GM23338 (cell line): ENCODE data around the gene ENOX1. TPM values are rescaled to one million over a fixed set of nuclear protein-coding genes. Genes with fewer than 3 reads are reported as not detected.

ENCODE experiments used
- ATAC-seq: fragments of 200-7000 bp; cut with Tn5 transposase; 3 replicates; pipeline ENCODE4 v1.9.1; 2020
- DNase-seq: peaks from one replicate; pipeline ENCODE4 v3.0.0-alpha.2; 2015; ENCODE audit warnings: low spot score
- H2AFZ ChIP-seq: fragments of 200-600 bp; sonication (generic); 2 replicates; pipeline ENCODE4 v1.8.0; 2016; ENCODE audit warnings: antibody characterized with exemption, mild to moderate bottlenecking, moderate library complexity
- H3F3A ChIP-seq: fragments of 200-600 bp; sonication (generic); replicated peaks from 2 replicates; pipeline ENCODE4 v1.8.0; 2017; ENCODE audit warnings: antibody characterized with exemption, mixed run types, low read depth
- H3K27ac ChIP-seq: fragments of 200-600 bp; sonication (generic); 2 replicates; pipeline ENCODE4 v1.6.1; 2016; ENCODE audit warnings: low read depth
- H3K27me3 ChIP-seq: fragments of 200-600 bp; sonication (generic); 2 replicates; pipeline ENCODE4 v1.8.0; 2016; ENCODE audit warnings: mild to moderate bottlenecking, mixed run types, moderate library complexity; ENCODE audit not compliant: insufficient read depth
- H3K36me3 ChIP-seq: fragments of 200-600 bp; sonication (generic); 2 replicates; pipeline ENCODE4 v1.8.0; 2016; ENCODE audit warnings: mild to moderate bottlenecking; ENCODE audit not compliant: insufficient read depth
- H3K4me1 ChIP-seq: fragments of 200-600 bp; sonication (generic); 2 replicates; pipeline ENCODE4 v1.8.0; 2016; ENCODE audit warnings: mild to moderate bottlenecking, moderate library complexity; ENCODE audit not compliant: insufficient read depth
- H3K4me2 ChIP-seq: fragments of 200-600 bp; sonication (generic); 2 replicates; pipeline ENCODE4 v1.7.1; 2017; ENCODE audit warnings: mixed run types
- H3K4me3 ChIP-seq: fragments of 200-600 bp; sonication (generic); 2 replicates; pipeline ENCODE4 v1.6.1; 2016; ENCODE audit warnings: mixed run types
- H3K79me2 ChIP-seq: fragments of 200-600 bp; sonication (generic); replicated peaks from 2 replicates; pipeline ENCODE4 v1.8.0; 2017; ENCODE audit warnings: mild to moderate bottlenecking; ENCODE audit not compliant: insufficient read depth
- H3K9me2 ChIP-seq: fragments of 200-600 bp; sonication (generic); 2 replicates; pipeline ENCODE4 v1.8.0; 2017; ENCODE audit not compliant: insufficient read depth
- H4K20me1 ChIP-seq: fragments of 200-600 bp; sonication (generic); replicated peaks from 2 replicates; pipeline ENCODE4 v1.8.0; 2017; ENCODE audit warnings: mild to moderate bottlenecking; ENCODE audit not compliant: insufficient read depth
- H3K27ac Mint-ChIP-seq: 2 replicates; pipeline ENCODE4 v1.8.0; 2020; ENCODE audit warnings: inconsistent platforms, mild to moderate bottlenecking, moderate library complexity, mixed read lengths
- H3K27me3 Mint-ChIP-seq: 3 replicates; pipeline ENCODE4 v1.8.0; 2022; ENCODE audit warnings: low read depth, mild to moderate bottlenecking, moderate library complexity, mixed read lengths, inconsistent platforms; ENCODE audit not compliant: insufficient read depth, poor library complexity
- H3K36me3 Mint-ChIP-seq: 3 replicates; pipeline ENCODE4 v1.8.0; 2021; ENCODE audit warnings: low read depth, mild to moderate bottlenecking, inconsistent platforms, moderate library complexity, mixed read lengths
- H3K4me1 Mint-ChIP-seq: 3 replicates; pipeline ENCODE4 v1.8.0; 2020; ENCODE audit warnings: mild to moderate bottlenecking, inconsistent platforms, mixed read lengths
- H3K4me3 Mint-ChIP-seq: 3 replicates; pipeline ENCODE4 v1.8.0; 2021; ENCODE audit warnings: moderate library complexity, mild to moderate bottlenecking, inconsistent platforms, mixed read lengths
- H3K9me3 Mint-ChIP-seq: 3 replicates; pipeline ENCODE4 v1.8.0; 2020; ENCODE audit warnings: moderate library complexity, mild to moderate bottlenecking, inconsistent platforms, mixed read lengths
- CREB1 ChIP-seq: fragments of 250-450 bp; sonication (Bioruptor Pico); IDR thresholded peaks from 2 replicates; pipeline ENCODE4 v1.5.0; 2020; ENCODE audit warnings: low read depth, mild to moderate bottlenecking, moderate library complexity
- EZH2 ChIP-seq: fragments of 200-600 bp; sonication (generic); IDR thresholded peaks from one replicate; pipeline ENCODE4 v1.8.0; 2017; ENCODE audit warnings: antibody characterized with exemption, mild to moderate bottlenecking, low read depth; ENCODE audit not compliant: unreplicated experiment
- EZH2phosphoT487 ChIP-seq: fragments of 200-600 bp; sonication (generic); IDR thresholded peaks from one replicate; pipeline ENCODE4 v1.8.1; 2018; ENCODE audit warnings: antibody characterized with exemption; ENCODE audit not compliant: unreplicated experiment
- JUNB ChIP-seq: IDR thresholded peaks from one replicate; pipeline ENCODE4 v1.6.1; 2016; ENCODE audit warnings: antibody characterized with exemption; ENCODE audit not compliant: unreplicated experiment
- NANOG ChIP-seq: IDR thresholded peaks from 2 replicates; pipeline ENCODE4 v1.6.1; 2016; ENCODE audit warnings: antibody characterized with exemption, borderline replicate concordance
- POLR2AphosphoS5 ChIP-seq: IDR thresholded peaks from 2 replicates; pipeline ENCODE4 v1.6.1; 2016; ENCODE audit warnings: antibody characterized with exemption, low read depth
- STAT1 ChIP-seq: IDR thresholded peaks from one replicate; pipeline ENCODE4 v1.6.1; 2016; ENCODE audit warnings: antibody characterized with exemption; ENCODE audit not compliant: unreplicated experiment
- polyA plus RNA-seq: library from polyadenylated mRNA; unstranded; fragments of >200 nt; fragmentation: Nextera tagmentation; extraction: Ambion mirVana; gene quantifications from 2 replicates; pipeline ENCODE4 v1.2.1, GENCODE V29; 2016
- total RNA-seq: library from RNA; depleted of rRNA; stranded (reverse); fragments of >200 nt; shearing (Covaris generic); gene quantifications from 2 replicates; pipeline ENCODE4 v1.2.3, GENCODE V29; 2014
- TF ChIP-seq, protein P1 (sequence below): fragments of 250-450 bp; sonication (Bioruptor Pico); IDR thresholded peaks from 2 replicates; pipeline ENCODE4 v1.5.0; 2020; ENCODE audit warnings: mild to moderate bottlenecking, moderate library complexity
- TF ChIP-seq, protein P2 (sequence below): IDR thresholded peaks from 2 replicates; pipeline ENCODE4 v1.6.1; 2016; ENCODE audit warnings: antibody characterized with exemption
- TF ChIP-seq, protein P3 (sequence below), 2 experiments: fragments of 200-600 bp in 1 of 2; sonication (generic) in 1 of 2; conservative IDR thresholded peaks; 2 replicates each; pipeline versions ENCODE4 v1.5.1 to v1.6.1; 2016 to 2017; ENCODE audit warnings: antibody characterized with exemption in 2 of 2, low read depth in 2 of 2, mild to moderate bottlenecking in 2 of 2, moderate library complexity in 1 of 2
- TF ChIP-seq, protein P4 (sequence below): IDR thresholded peaks from one replicate; pipeline ENCODE4 v1.6.1; 2018; ENCODE audit warnings: antibody characterized with exemption; ENCODE audit not compliant: unreplicated experiment

ENOX1 gene
- total and polyA plus RNA-seq, 2 experiments from 2014 or later, result 0.66 to 0.81 TPM

DNA sequence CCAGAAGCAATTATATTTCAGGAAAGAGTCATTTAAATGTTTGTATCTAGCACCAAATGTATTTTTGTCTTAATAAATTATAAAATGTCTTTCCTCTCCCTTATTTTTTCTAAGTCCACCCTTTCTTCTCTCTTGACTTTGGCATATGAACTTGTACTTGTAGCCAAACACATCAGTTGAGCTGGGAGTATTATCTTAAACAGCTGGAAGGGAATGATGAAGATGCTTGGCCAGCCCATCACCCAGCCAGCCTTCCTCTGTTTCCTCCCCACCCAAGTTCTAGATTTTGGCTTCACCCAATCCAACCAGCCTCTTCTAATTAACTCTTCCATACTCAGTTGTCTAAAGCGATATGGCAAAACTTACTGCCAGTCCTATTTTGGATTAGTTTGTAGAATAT, 272.5 kb downstream of the ENOX1 start (continued):
- TF ChIP-seq, protein P1, sequence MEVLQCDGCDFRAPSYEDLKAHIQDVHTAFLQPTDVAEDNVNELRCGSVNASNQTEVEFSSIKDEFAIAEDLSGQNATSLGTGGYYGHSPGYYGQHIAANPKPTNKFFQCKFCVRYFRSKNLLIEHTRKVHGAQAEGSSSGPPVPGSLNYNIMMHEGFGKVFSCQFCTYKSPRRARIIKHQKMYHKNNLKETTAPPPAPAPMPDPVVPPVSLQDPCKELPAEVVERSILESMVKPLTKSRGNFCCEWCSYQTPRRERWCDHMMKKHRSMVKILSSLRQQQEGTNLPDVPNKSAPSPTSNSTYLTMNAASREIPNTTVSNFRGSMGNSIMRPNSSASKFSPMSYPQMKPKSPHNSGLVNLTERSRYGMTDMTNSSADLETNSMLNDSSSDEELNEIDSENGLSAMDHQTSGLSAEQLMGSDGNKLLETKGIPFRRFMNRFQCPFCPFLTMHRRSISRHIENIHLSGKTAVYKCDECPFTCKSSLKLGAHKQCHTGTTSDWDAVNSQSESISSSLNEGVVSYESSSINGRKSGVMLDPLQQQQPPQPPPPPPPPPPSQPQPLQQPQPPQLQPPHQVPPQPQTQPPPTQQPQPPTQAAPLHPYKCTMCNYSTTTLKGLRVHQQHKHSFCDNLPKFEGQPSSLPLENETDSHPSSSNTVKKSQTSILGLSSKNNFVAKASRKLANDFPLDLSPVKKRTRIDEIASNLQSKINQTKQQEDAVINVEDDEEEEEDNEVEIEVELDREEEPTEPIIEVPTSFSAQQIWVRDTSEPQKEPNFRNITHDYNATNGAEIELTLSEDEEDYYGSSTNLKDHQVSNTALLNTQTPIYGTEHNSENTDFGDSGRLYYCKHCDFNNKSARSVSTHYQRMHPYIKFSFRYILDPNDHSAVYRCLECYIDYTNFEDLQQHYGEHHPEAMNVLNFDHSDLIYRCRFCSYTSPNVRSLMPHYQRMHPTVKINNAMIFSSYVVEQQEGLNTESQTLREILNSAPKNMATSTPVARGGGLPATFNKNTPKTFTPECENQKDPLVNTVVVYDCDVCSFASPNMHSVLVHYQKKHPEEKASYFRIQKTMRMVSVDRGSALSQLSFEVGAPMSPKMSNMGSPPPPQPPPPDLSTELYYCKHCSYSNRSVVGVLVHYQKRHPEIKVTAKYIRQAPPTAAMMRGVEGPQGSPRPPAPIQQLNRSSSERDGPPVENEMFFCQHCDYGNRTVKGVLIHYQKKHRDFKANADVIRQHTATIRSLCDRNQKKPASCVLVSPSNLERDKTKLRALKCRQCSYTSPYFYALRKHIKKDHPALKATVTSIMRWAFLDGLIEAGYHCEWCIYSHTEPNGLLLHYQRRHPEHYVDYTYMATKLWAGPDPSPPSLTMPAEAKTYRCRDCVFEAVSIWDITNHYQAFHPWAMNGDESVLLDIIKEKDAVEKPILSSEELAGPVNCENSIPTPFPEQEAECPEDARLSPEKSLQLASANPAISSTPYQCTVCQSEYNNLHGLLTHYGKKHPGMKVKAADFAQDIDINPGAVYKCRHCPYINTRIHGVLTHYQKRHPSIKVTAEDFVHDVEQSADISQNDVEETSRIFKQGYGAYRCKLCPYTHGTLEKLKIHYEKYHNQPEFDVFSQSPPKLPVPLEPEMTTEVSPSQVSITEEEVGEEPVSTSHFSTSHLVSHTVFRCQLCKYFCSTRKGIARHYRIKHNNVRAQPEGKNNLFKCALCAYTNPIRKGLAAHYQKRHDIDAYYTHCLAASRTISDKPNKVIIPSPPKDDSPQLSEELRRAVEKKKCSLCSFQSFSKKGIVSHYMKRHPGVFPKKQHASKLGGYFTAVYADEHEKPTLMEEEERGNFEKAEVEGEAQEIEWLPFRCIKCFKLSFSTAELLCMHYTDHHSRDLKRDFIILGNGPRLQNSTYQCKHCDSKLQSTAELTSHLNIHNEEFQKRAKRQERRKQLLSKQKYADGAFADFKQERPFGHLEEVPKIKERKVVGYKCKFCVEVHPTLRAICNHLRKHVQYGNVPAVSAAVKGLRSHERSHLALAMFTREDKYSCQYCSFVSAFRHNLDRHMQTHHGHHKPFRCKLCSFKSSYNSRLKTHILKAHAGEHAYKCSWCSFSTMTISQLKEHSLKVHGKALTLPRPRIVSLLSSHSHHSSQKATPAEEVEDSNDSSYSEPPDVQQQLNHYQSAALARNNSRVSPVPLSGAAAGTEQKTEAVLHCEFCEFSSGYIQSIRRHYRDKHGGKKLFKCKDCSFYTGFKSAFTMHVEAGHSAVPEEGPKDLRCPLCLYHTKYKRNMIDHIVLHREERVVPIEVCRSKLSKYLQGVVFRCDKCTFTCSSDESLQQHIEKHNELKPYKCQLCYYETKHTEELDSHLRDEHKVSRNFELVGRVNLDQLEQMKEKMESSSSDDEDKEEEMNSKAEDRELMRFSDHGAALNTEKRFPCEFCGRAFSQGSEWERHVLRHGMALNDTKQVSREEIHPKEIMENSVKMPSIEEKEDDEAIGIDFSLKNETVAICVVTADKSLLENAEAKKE (CRISPR knock-in tag), result no peak
- TF ChIP-seq EZH2 (no peak), EZH2phosphoT487 (no peak)
- TF ChIP-seq, protein P2, sequence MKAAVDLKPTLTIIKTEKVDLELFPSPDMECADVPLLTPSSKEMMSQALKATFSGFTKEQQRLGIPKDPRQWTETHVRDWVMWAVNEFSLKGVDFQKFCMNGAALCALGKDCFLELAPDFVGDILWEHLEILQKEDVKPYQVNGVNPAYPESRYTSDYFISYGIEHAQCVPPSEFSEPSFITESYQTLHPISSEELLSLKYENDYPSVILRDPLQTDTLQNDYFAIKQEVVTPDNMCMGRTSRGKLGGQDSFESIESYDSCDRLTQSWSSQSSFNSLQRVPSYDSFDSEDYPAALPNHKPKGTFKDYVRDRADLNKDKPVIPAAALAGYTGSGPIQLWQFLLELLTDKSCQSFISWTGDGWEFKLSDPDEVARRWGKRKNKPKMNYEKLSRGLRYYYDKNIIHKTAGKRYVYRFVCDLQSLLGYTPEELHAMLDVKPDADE, result no peak

DNA sequence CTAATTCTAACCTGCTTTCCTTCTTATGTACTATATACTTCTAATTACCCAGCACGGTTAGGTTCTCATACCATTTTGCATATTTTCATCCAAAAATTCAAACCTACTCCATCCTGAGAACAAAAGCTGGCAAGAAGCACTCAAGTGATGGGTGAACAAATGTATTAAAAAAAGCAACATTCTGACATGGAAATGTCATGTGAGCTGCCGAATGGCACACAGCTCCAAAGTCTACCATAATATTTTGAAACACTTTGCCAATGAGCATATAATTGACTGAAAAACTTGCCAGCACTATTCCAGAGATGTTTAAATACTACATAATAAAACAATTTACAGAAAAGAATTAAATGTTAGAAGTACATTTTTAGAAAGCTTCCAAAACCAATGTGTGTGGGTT, 274.6 kb downstream of the ENOX1 start:
- no peak overlapping the region for H2AFZ ChIP-seq
- Mint-ChIP-seq H3K27ac (no peak overlapping the region), H3K4me3 (no peak overlapping the region), H3K36me3 (no peaks in the 10 kb centered on the region), H3K4me1 (0 out of 3 replicates have a peak, but pooled peaks cover 2% of the 10 kb centered on the region), H3K27me3 (no peaks in the 10 kb centered on the region), H3K9me3 (no peaks in the 10 kb centered on the region)
- no peaks in the 10 kb centered on the region for H3K9me2 ChIP-seq
- H3K79me2 ChIP-seq, result no peaks in the 10 kb centered on the region
- no peak overlapping the region for H3K4me2 ChIP-seq
- no peaks in the 10 kb centered on the region for H3K4me1 ChIP-seq
- H3K4me3 ChIP-seq, result no peak overlapping the region
- ATAC-seq (no peak), DNase-seq (no peak)
- no peaks in the 10 kb centered on the region for H3F3A ChIP-seq
- H3K36me3 ChIP-seq, result no peaks in the 10 kb centered on the region
- no peak overlapping the region for H3K27ac ChIP-seq
- no peaks in the 10 kb centered on the region for H3K27me3 ChIP-seq
- no peaks in the 10 kb centered on the region for H4K20me1 ChIP-seq
- TF ChIP-seq JUNB (no peak), POLR2AphosphoS5 (no peak), NANOG (no peak), EZH2phosphoT487 (no peak), STAT1 (no peak), CREB1 (CRISPR knock-in tag) (no peak)
- TF ChIP-seq, protein P3, sequence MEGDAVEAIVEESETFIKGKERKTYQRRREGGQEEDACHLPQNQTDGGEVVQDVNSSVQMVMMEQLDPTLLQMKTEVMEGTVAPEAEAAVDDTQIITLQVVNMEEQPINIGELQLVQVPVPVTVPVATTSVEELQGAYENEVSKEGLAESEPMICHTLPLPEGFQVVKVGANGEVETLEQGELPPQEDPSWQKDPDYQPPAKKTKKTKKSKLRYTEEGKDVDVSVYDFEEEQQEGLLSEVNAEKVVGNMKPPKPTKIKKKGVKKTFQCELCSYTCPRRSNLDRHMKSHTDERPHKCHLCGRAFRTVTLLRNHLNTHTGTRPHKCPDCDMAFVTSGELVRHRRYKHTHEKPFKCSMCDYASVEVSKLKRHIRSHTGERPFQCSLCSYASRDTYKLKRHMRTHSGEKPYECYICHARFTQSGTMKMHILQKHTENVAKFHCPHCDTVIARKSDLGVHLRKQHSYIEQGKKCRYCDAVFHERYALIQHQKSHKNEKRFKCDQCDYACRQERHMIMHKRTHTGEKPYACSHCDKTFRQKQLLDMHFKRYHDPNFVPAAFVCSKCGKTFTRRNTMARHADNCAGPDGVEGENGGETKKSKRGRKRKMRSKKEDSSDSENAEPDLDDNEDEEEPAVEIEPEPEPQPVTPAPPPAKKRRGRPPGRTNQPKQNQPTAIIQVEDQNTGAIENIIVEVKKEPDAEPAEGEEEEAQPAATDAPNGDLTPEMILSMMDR (conservative IDR thresholded peaks at IDR 0.05; ENCODE audit: low read depth in 2 of 2), result no peak
- TF ChIP-seq, protein P2, result no peak
- TF ChIP-seq, protein P4, sequence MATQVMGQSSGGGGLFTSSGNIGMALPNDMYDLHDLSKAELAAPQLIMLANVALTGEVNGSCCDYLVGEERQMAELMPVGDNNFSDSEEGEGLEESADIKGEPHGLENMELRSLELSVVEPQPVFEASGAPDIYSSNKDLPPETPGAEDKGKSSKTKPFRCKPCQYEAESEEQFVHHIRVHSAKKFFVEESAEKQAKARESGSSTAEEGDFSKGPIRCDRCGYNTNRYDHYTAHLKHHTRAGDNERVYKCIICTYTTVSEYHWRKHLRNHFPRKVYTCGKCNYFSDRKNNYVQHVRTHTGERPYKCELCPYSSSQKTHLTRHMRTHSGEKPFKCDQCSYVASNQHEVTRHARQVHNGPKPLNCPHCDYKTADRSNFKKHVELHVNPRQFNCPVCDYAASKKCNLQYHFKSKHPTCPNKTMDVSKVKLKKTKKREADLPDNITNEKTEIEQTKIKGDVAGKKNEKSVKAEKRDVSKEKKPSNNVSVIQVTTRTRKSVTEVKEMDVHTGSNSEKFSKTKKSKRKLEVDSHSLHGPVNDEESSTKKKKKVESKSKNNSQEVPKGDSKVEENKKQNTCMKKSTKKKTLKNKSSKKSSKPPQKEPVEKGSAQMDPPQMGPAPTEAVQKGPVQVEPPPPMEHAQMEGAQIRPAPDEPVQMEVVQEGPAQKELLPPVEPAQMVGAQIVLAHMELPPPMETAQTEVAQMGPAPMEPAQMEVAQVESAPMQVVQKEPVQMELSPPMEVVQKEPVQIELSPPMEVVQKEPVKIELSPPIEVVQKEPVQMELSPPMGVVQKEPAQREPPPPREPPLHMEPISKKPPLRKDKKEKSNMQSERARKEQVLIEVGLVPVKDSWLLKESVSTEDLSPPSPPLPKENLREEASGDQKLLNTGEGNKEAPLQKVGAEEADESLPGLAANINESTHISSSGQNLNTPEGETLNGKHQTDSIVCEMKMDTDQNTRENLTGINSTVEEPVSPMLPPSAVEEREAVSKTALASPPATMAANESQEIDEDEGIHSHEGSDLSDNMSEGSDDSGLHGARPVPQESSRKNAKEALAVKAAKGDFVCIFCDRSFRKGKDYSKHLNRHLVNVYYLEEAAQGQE, result no peak
